Measurements from ENCODE around the gene HES5. TPM values are rescaled to one million over a fixed set of nuclear protein-coding genes. Genes with fewer than 3 reads are reported as not detected.

The HES5 gene
- total and polyA plus RNA-seq, 2 of the 13 experiments (the other 11 are each of a cell fraction or from before 2014, with no cell fraction given): not detected

- no peak for TF ChIP-seq ZNF839 (CRISPR knock-in tag; IDR thresholded peaks at IDR 0.05; ENCODE audit: borderline replicate concordance)
- TF ChIP-seq HMGXB4 (CRISPR knock-in tag; IDR thresholded peaks at IDR 0.05; ENCODE audit: borderline replicate concordance in 1 of 2, low read depth in 1 of 2): peak; percentile 59 to 66; a peak in 3 of 4 replicates
- TF ChIP-seq ZNF432 (CRISPR knock-in tag; IDR thresholded peaks at IDR 0.05; ENCODE audit: borderline replicate concordance): no peak
- TF ChIP-seq TIGD3 (CRISPR knock-in tag; IDR thresholded peaks at IDR 0.05; ENCODE audit: borderline replicate concordance): no peak
- TF ChIP-seq ZNF367 (CRISPR knock-in tag; IDR thresholded peaks at IDR 0.05; ENCODE audit: borderline replicate concordance): no peak
- 0 out of 2 replicates have a peak, but pooled peaks have one; percentile 30 for TF ChIP-seq ZNF235 (CRISPR knock-in tag; IDR thresholded peaks at IDR 0.05; ENCODE audit: borderline replicate concordance)
- TF ChIP-seq ESRRA (CRISPR knock-in tag; IDR thresholded peaks at IDR 0.05; ENCODE audit: low read depth): peak; percentile 55; the same call in 1 of the 2 replicates
- TF ChIP-seq POLR2AphosphoS5 (IDR thresholded peaks at IDR 0.05; ENCODE audit: low read depth, low read length): 0 out of 2 replicates have a peak, but pooled peaks have one; percentile 43
- TF ChIP-seq MXI1 (IDR thresholded peaks at IDR 0.05; ENCODE audit: borderline replicate concordance, low read depth, low read length): peak; percentile 66; the same call in 1 of the 3 replicates
- no peak for TF ChIP-seq HNRNPUL1 (IDR thresholded peaks at IDR 0.05; ENCODE audit: low read depth, low read length)
- TF ChIP-seq NKX3-1 (CRISPR knock-in tag; IDR thresholded peaks at IDR 0.05): no peak
- no peak for TF ChIP-seq ZFP36L1 (CRISPR knock-in tag; IDR thresholded peaks at IDR 0.05)
- peak; percentile 82 for TF ChIP-seq HDAC1 (CRISPR knock-in tag; IDR thresholded peaks at IDR 0.05)
- no peak for TF ChIP-seq ZBTB33 (CRISPR knock-in tag; IDR thresholded peaks at IDR 0.05)
- peak; percentile 28; the same call in 1 of the 2 replicates for TF ChIP-seq PHF21A (CRISPR knock-in tag; IDR thresholded peaks at IDR 0.05)
- no peak for TF ChIP-seq NFE2L2 (IDR thresholded peaks at IDR 0.05; ENCODE audit: low read length)
- TF ChIP-seq REPIN1 (CRISPR knock-in tag; IDR thresholded peaks at IDR 0.05; ENCODE audit: borderline replicate concordance, low read depth): peak; percentile 34; the same call in 1 of the 2 replicates
- TF ChIP-seq MLLT10 (CRISPR knock-in tag; IDR thresholded peaks at IDR 0.05): no peak
- peak; percentile 51; the same call in 1 of the 2 replicates for TF ChIP-seq PATZ1 (CRISPR knock-in tag; IDR thresholded peaks at IDR 0.05)
- TF ChIP-seq ZNF543 (CRISPR knock-in tag; IDR thresholded peaks at IDR 0.05): 0 out of 2 replicates have a peak, but pooled peaks have one; percentile 42
- TF ChIP-seq NFE2L1 (CRISPR knock-in tag; IDR thresholded peaks at IDR 0.05; ENCODE audit: borderline replicate concordance): no peak
- no peak for TF ChIP-seq SMAD9 (CRISPR knock-in tag; IDR thresholded peaks at IDR 0.05)
- TF ChIP-seq HMG20B (CRISPR knock-in tag; conservative IDR thresholded peaks at IDR 0.05): no peak; the same call in 1 of the 2 replicates
These were observed 18.1 kb upstream of the HES5 start (continued) for GRCh38 chr1:2548068-2548589.

Measured in HepG2 (cell line).